B cell (primary cell): Measurements from ENCODE around the gene PHF13.
"Not testable (repeated sequence)": the region's sequence is repeated elsewhere in the genome, so short reads cannot be mapped to it uniquely, and the experiment has no call there.

Experiments used
- EZH2 ChIP-seq: IDR thresholded peaks from 2 replicates; pipeline ENCODE4 v1.6.1; 2012; ENCODE audit warnings: borderline replicate concordance, low read depth, mild to moderate bottlenecking, moderate library complexity, low read length; ENCODE audit not compliant: insufficient read depth, poor library complexity, severe bottlenecking
- TF ChIP-seq, protein P1 (sequence below): fragments of 200-600 bp; IDR thresholded peaks from one replicate; pipeline ENCODE4 v1.8.0; 2022; ENCODE audit warnings: antibody characterized with exemption, mild to moderate bottlenecking

DNA sequence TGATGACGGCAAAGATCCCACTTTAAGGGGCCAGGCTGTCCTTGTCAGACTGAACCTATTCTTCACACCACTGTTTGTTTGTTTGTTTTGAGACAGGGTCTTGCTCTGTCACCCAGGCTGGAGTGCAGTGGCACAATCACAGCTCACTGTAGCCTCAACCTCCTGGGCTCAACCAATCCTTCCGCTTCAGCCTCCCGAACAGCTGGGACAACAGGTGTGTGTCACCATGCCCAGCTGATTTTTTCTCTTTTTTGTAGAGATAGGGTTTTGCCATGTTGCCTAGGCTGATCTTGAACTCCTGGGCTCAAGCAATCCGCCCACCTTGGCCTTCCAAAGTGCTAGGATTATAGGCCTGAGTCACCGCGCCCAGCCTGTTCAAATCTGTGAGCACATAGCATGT is 23.2 kb downstream of the PHF13 start:
- TF ChIP-seq EZH2, result not testable (repeated sequence)
- TF ChIP-seq, protein P1, sequence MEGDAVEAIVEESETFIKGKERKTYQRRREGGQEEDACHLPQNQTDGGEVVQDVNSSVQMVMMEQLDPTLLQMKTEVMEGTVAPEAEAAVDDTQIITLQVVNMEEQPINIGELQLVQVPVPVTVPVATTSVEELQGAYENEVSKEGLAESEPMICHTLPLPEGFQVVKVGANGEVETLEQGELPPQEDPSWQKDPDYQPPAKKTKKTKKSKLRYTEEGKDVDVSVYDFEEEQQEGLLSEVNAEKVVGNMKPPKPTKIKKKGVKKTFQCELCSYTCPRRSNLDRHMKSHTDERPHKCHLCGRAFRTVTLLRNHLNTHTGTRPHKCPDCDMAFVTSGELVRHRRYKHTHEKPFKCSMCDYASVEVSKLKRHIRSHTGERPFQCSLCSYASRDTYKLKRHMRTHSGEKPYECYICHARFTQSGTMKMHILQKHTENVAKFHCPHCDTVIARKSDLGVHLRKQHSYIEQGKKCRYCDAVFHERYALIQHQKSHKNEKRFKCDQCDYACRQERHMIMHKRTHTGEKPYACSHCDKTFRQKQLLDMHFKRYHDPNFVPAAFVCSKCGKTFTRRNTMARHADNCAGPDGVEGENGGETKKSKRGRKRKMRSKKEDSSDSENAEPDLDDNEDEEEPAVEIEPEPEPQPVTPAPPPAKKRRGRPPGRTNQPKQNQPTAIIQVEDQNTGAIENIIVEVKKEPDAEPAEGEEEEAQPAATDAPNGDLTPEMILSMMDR, result not testable (repeated sequence)
